WI38 (cell line): ENCODE measurements around the gene GFI1B.

ENCODE experiments used
- H3K4me3 ChIP-seq: 2 replicates; pipeline ENCODE4 v1.5.1; 2011; ENCODE audit warnings: low read depth, mild to moderate bottlenecking, control low read depth, low read length
- TF ChIP-seq, protein P1 (sequence below): IDR thresholded peaks from 2 replicates; pipeline ENCODE4 v1.5.1; 2012; ENCODE audit warnings: low read depth, mild to moderate bottlenecking, control low read depth, low read length

Gene GFI1B

DNA sequence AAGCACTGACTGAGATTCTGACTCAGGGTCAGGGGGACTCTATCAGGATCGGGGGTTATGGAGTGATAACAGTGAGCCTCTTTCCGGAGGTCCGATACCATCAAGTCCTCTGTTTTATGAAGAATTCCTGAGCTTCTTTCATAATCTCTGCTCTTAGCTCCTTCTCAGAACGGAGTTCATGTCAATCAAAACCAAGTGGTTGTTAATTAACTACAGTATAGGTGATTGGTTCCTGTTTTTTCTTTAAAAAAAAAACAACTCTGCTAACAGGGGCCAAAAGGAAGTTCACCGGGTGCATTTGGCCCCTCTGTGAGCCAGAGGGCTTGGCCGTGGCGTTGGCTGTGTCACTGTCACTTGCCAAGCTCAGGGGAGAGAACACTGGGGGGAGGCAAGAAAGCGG is 4.0 kb downstream of the GFI1B start:
- H3K4me3 ChIP-seq, result no peak overlapping the region
- TF ChIP-seq, protein P1, sequence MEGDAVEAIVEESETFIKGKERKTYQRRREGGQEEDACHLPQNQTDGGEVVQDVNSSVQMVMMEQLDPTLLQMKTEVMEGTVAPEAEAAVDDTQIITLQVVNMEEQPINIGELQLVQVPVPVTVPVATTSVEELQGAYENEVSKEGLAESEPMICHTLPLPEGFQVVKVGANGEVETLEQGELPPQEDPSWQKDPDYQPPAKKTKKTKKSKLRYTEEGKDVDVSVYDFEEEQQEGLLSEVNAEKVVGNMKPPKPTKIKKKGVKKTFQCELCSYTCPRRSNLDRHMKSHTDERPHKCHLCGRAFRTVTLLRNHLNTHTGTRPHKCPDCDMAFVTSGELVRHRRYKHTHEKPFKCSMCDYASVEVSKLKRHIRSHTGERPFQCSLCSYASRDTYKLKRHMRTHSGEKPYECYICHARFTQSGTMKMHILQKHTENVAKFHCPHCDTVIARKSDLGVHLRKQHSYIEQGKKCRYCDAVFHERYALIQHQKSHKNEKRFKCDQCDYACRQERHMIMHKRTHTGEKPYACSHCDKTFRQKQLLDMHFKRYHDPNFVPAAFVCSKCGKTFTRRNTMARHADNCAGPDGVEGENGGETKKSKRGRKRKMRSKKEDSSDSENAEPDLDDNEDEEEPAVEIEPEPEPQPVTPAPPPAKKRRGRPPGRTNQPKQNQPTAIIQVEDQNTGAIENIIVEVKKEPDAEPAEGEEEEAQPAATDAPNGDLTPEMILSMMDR, result no peak

DNA sequence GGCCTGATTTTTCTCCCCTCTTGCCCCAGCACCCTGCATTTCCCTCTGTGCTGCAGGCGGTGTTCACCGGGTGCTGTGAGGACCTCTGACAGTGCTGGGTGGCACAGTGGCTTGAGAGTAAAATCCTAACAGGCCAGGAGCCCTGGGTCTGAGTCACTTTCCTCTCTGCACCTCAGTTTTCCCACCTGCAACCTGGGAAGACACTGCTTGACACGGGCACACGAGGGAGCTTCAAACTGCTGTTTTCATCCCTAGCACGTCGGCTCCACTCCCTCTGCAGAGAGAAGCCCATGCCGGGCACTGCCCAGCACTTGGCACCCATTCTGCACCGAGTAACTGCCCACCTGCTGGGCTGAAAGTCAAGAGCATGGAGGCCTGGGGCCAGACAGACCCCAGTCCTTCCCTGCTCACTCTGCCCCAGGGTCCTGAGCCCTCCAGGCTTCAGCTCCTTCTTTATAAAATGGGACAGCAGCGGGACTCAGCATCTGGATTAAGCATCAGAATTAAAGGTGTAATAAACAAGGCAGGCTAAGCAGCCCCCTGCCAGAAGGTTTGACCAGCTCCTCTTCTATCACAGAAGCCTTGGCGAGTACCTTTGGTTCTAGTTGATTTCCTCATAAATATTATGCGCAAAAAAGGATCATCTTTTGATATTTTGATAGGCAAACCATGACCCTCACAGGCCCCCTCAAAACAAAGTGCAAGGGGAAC is 5.2 kb downstream of the GFI1B start:
- no peak overlapping the region for H3K4me3 ChIP-seq
- TF ChIP-seq, protein P1, result no peak

DNA sequence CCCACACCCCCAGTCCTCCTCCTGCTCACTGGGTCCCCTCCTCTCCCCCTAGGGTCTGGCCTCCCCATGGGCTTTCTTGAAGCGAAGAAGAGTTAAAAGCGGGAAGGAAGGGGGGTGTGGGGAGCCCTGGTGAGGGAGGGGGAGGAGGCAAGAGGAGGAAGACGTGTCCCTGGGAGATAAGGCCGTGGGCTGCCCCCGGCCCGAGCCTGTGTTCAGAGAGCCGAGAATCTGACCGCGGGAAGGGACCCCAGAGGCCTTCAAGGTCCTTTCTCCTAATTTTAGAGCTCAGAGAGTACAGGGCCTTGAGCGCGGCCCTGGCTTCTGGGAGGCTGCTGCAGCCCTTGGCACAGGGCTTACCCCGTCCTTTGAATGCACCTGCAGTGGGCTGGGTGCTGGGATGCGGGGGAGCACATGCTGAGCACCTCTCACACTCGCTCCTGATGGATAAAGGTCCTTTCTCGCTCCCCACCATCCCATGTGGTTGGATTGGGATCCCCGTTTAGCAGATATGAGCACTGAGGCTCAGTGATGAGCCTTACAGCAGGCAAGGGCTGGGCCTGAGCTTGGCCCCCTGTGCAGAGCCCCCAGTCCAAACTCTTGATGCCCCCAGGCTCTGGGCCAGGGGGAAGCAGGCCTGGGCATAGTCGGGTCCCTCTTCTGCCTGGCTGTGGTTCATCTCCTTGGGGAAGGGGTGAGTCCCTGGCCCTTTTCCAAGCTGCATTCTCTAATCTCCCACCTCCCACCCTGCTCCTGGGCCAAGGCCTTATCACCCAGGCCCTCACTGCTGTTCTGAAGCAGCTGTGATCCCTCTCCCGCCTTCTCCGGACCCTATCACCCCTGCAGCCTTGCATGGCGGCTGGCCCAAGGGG is 5.9 kb downstream of the GFI1B start:
- TF ChIP-seq, protein P1, result no peak
- no peak overlapping the region for H3K4me3 ChIP-seq

DNA sequence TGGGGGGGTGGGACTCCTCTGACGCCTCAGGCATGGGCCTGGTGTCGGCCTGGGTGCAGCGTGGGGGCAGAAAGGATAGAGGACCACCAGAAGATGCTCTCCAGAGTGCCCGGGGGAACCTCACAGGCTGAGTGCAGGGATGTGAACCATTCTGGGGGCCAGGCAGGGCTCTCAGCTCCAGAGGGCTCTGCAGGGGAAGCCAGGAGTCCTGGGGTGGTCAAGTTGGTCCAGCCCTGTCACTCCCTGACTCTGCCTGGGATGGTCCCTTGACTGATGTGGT is 6.5 kb downstream of the GFI1B start:
- TF ChIP-seq, protein P1, result no peak
- no peak overlapping the region for H3K4me3 ChIP-seq

DNA sequence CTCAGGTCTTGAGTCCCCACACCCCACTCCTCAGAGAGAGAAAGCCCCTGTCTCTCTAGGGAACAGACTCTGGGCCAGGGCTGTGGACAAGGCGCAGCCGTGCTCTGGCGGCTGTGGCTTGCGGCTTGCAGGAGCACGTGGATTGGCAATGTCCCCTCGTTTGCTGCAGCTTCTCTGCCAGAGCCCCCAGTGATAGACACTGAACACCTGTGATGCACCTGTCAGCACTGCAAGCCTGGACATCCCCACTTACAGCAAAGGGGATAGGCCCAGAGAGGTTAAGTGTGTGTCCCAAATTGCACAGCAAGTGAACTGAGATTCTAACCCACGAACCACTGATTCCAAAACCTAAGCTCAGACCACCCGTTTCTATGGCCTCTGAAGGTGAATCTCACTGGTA is 7.0 kb downstream of the GFI1B start:
- H3K4me3 ChIP-seq, result no peak overlapping the region

DNA sequence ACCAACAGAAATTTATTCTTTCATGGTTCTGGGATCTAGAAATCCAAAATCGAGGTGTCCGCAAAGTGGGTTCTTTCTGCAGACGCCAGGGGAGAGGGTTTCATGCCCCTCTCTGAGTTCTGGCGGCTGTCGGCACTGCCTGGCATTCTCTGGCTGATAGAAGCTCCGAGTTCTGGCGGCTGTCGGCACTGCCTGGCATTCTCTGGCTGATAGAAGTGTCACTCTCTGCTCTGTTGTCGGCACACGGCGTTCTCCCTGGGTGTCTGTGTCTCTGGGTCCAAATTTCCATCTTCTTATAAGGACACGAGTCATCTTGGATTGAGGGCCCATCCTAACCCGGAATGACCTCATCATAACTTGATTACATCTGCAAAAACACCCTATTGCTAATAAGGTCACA is 7.6 kb downstream of the GFI1B start:
- H3K4me3 ChIP-seq, result no peak overlapping the region
- TF ChIP-seq, protein P1, result no peak

More for the DNA sequence above, 7.0 kb downstream of the GFI1B start:
- TF ChIP-seq, protein P1, result no peak
